Mucosa of rectum (tissue), 2 donors: ENCODE measurements around the gene ABTB2.

Experiments
- H3K27ac ChIP-seq, 2 donors: one replicate each; pipeline ENCODE4 v1.7.0; 2013; ENCODE audit warnings: inconsistent platforms in 2 of 2, low read depth in 2 of 2, low read length in 2 of 2
- H3K27me3 ChIP-seq, 2 donors: one replicate each; pipeline ENCODE4 v1.7.0; 2013; ENCODE audit warnings: low read length in 2 of 2; ENCODE audit not compliant: control insufficient read depth in 2 of 2, insufficient read depth in 2 of 2
- H3K36me3 ChIP-seq, 2 donors: one replicate each; pipeline ENCODE4 v1.7.0; 2013; ENCODE audit warnings: low read length in 2 of 2; ENCODE audit not compliant: control insufficient read depth in 2 of 2, insufficient read depth in 2 of 2
- H3K4me1 ChIP-seq, 2 donors: one replicate each; pipeline ENCODE4 v1.7.0; 2013; ENCODE audit warnings: low read length in 2 of 2, mild to moderate bottlenecking in 1 of 2; ENCODE audit not compliant: control insufficient read depth in 2 of 2, insufficient read depth in 2 of 2
- H3K4me3 ChIP-seq, 2 donors: one replicate each; pipeline ENCODE4 v1.7.0; 2013; ENCODE audit warnings: low read length in 2 of 2
- H3K9ac ChIP-seq, 2 donors: one replicate each; pipeline ENCODE4 v1.7.0; 2013; ENCODE audit warnings: low read length in 2 of 2, low read depth in 1 of 2, mild to moderate bottlenecking in 1 of 2
- H3K9me3 ChIP-seq, 2 donors: one replicate each; pipeline ENCODE4 v1.7.0; 2013; ENCODE audit warnings: low read length in 2 of 2; ENCODE audit not compliant: control insufficient read depth in 2 of 2
- donor health status: healthy.
- donor health status: Normal muscosa, but diverticular disease.

The ABTB2 gene

GRCh38 chr11:34311126-34311525 is 46.7 kb downstream of the ABTB2 start:
- no peaks in the 10 kb centered on the region for H3K4me1 ChIP-seq
- H3K4me3 ChIP-seq: no peak overlapping the region
- no peaks in the 10 kb centered on the region for H3K27me3 ChIP-seq
- H3K9ac ChIP-seq: no peak overlapping the region
- no peaks in the 10 kb centered on the region for H3K9me3 ChIP-seq
- H3K36me3 ChIP-seq: no peaks in the 10 kb centered on the region
- H3K27ac ChIP-seq: no peak overlapping the region

GRCh38 chr11:34309965-34310364 is 47.8 kb downstream of the ABTB2 start:
- H3K9me3 ChIP-seq: no peaks in the 10 kb centered on the region
- no peaks in the 10 kb centered on the region for H3K36me3 ChIP-seq
- no peaks in the 10 kb centered on the region for H3K27me3 ChIP-seq
- H3K4me1 ChIP-seq: no peaks in the 10 kb centered on the region
- no peak overlapping the region for H3K9ac ChIP-seq
- no peak overlapping the region for H3K27ac ChIP-seq
- no peak overlapping the region for H3K4me3 ChIP-seq

- no peaks in the 10 kb centered on the region for H3K36me3 ChIP-seq
- H3K9me3 ChIP-seq: no peaks in the 10 kb centered on the region
- H3K27ac ChIP-seq: no peak overlapping the region
- H3K4me1 ChIP-seq: no peaks in the 10 kb centered on the region
- H3K27me3 ChIP-seq: no peaks in the 10 kb centered on the region
- H3K9ac ChIP-seq: no peak overlapping the region
- H3K4me3 ChIP-seq: no peak overlapping the region
Measured at GRCh38 chr11:34308913-34309585, 48.8 kb downstream of the ABTB2 start.

GRCh38 chr11:34308049-34308912 is 49.5 kb downstream of the ABTB2 start:
- no peak overlapping the region for H3K27ac ChIP-seq
- H3K4me3 ChIP-seq: no peak overlapping the region
- no peaks in the 10 kb centered on the region for H3K36me3 ChIP-seq
- H3K9ac ChIP-seq: no peak overlapping the region
- no peaks in the 10 kb centered on the region for H3K9me3 ChIP-seq
- H3K27me3 ChIP-seq: no peaks in the 10 kb centered on the region
- H3K4me1 ChIP-seq: no peaks in the 10 kb centered on the region

GRCh38 chr11:34305780-34306179 is 52.0 kb downstream of the ABTB2 start:
- no peak overlapping the region for H3K4me3 ChIP-seq
- no peak overlapping the region for H3K27ac ChIP-seq
- H3K4me1 ChIP-seq: no peaks in the 10 kb centered on the region
- no peaks in the 10 kb centered on the region for H3K36me3 ChIP-seq
- no peaks in the 10 kb centered on the region for H3K27me3 ChIP-seq
- H3K9me3 ChIP-seq: no peaks in the 10 kb centered on the region
- no peak overlapping the region for H3K9ac ChIP-seq

GRCh38 chr11:34305193-34305592 is 52.6 kb downstream of the ABTB2 start:
- Histone ChIP-seq H3K4me3 (no peak overlapping the region), H3K9me3 (no peaks in the 10 kb centered on the region), H3K9ac (no peak overlapping the region), H3K27me3 (no peaks in the 10 kb centered on the region), H3K4me1 (no peaks in the 10 kb centered on the region), H3K36me3 (no peaks in the 10 kb centered on the region), H3K27ac (no peak overlapping the region)

GRCh38 chr11:34303028-34303570 is 54.7 kb downstream of the ABTB2 start:
- no peaks in the 10 kb centered on the region for H3K36me3 ChIP-seq
- H3K9me3 ChIP-seq: no peaks in the 10 kb centered on the region
- no peaks in the 10 kb centered on the region for H3K27me3 ChIP-seq
- H3K9ac ChIP-seq: no peak overlapping the region
- no peak overlapping the region for H3K4me3 ChIP-seq
- H3K4me1 ChIP-seq: no peaks in the 10 kb centered on the region
- no peak overlapping the region for H3K27ac ChIP-seq

- Histone ChIP-seq H3K36me3 (no peaks in the 10 kb centered on the region), H3K4me1 (no peaks in the 10 kb centered on the region), H3K27ac (no peak overlapping the region), H3K4me3 (no peak overlapping the region), H3K27me3 (no peaks in the 10 kb centered on the region), H3K9ac (no peak overlapping the region), H3K9me3 (no peaks in the 10 kb centered on the region)
Measured at GRCh38 chr11:34302046-34302921, 55.5 kb downstream of the ABTB2 start.

GRCh38 chr11:34300926-34301295 is 56.9 kb downstream of the ABTB2 start:
- no peaks in the 10 kb centered on the region for H3K4me1 ChIP-seq

More at GRCh38 chr11:34300926-34301295, 56.9 kb downstream of the ABTB2 start:
- Histone ChIP-seq H3K27me3 (no peaks in the 10 kb centered on the region), H3K27ac (no peak overlapping the region), H3K9ac (no peak overlapping the region), H3K4me3 (no peak overlapping the region), H3K36me3 (no peaks in the 10 kb centered on the region), H3K9me3 (no peaks in the 10 kb centered on the region)
